Amygdala (tissue), 56 donors: ENCODE results near the gene TFCP2L1.
"Not testable (repeated sequence)": the region's sequence is repeated elsewhere in the genome, so short reads cannot be mapped to it uniquely, and the experiment has no call there.

ENCODE experiments used
- DNase-seq, 56 donors: peaks; one replicate each; lab custom pipeline; 2025; lab: John Stamatoyannopoulos, UW

The TFCP2L1 gene

DNA sequence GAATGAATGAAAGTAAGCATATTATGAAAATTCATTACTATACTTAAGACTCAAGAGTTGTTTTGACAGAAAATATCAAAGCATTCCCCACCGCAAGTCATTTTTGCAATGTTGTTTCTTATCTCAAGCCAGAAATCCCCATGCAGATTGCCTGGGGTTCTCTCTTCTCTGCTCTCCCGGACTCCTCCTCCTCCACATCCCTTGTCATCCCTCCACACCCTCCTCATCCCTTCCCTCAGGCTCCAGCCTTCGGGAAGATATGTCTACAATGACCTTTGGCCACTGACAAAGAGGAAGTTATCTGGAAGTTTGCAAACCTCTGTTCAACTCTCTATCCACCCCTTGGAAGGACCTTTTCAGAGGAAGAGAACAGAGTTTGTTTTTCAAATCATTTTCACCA lies 11.9 kb downstream of the TFCP2L1 start:
- no peak for DNase-seq

DNA sequence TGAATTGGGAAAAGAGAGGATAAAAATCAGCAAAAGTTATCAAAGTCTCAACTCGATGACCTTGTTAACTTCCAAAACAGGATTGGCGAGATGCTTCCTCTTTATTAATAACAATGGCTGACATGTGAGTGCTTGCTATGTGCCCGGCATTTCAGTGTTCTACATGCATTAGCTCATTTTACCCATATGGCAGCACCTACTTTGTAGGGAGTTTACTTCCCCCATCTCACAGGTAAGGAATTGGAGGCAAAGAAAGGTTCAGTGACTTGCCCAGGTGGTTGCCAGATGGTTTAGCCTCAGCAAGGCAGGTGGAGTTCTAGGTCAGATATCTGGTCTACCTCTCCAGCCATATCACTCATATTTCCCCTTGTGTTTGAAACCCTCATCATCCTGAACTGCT lies 12.4 kb downstream of the TFCP2L1 start:
- DNase-seq: no peak

DNA sequence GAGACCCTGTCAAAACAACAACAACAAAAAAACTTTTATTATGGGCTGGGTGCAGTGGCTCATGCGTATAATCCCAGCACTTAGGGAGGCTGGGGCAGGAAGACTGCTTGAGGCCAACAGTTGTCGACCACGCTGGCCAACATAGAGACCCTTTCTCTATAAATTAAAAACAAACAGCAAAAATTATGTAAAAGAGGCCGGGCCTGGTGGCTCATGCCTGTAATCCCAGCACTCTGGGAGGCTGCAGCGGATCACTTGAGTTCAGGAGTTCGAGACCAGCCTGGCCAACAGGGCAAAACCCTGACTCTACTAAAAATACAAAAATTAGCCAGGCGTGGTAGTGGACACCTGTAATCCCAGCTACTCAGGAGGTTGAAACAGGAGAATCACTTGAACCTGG lies 15.6 kb downstream of the TFCP2L1 start:
- DNase-seq: not testable (repeated sequence)

GRCh38 chr2:121266543-121267106 lies 18.4 kb downstream of the TFCP2L1 start:
- DNase-seq: no peak

- no peak for DNase-seq
These were observed 20.8 kb downstream of the TFCP2L1 start for GRCh38 chr2:121263996-121264715.

DNA sequence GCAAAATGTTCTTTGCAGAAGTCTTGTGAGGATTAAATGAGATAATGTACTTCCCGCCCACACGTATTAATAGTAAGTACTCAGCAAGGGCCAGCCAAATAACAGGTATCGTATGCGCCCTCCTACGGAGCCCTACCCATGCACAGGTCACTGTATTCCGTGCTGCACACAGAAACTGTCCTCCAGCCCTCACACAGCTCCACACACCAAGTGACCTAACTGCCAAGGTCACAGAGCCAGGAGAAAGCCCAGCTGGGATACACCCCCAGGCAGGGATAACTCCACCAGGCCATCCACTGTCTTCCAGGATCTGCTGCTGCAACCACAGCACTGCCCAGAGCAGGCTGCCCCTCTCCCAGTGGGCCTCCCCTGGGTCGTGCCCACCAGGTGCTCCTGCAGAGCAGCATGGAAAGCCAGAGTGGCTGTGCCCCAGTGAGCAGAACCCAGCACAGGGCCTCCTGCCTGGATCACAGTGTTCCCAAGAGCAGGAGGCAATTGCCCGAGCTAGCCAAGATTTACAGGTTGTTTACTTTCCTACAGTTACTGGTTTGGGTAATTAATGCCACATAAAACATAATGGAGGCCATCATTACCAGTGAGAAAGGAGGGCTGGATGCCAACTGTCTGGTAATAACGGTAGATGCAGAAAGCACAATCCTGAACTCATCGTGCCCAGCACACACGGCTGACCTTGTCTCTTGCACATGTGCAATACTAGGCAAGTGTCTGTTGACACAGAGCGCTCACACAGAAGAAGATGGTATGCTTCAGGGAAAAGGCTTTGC lies 24.4 kb downstream of the TFCP2L1 start:
- no peak for DNase-seq

DNA sequence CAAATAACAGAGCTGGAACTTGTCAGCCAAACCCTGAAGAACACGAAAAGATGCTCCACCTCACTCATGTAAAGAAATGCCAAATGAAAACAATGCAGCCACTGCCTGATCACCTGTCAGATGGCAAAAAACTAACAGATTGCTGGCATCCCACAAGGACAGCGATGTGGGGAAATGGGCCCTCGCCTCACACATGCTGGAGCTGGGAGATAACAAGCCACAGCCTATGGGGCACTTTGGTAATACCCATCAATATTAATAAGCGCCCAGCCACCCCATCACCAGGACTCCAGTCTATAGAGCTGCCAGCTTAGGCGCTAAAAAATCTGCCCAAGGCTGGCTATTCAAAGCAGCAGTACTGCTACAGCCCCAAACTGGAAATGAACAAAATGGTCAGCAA lies 27.0 kb downstream of the TFCP2L1 start:
- no peak for DNase-seq

GRCh38 chr2:121257480-121257840 lies 27.5 kb downstream of the TFCP2L1 start:
- no peak for DNase-seq

- no peak for DNase-seq
These were observed 28.1 kb downstream of the TFCP2L1 start for GRCh38 chr2:121256720-121257479.

DNA sequence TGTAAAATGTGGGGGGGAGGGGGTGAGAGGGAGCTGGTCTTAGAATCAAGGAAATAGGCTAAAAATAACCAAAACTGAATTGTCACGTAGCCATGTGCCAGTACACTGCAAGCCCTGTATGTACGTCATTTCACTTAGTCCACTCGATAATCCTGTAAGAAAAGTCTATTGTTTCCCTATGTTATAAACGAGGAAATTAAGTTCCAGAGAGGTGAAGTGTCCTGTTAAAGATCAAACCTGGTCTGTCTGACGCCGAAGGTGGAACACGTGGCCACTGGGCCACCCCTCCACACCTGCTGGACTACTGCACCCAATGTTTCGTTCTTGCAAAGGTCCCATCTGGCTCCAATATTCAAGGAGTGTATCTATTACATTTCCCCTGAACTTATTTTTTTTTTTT lies 29.6 kb downstream of the TFCP2L1 start:
- DNase-seq: no peak

DNA sequence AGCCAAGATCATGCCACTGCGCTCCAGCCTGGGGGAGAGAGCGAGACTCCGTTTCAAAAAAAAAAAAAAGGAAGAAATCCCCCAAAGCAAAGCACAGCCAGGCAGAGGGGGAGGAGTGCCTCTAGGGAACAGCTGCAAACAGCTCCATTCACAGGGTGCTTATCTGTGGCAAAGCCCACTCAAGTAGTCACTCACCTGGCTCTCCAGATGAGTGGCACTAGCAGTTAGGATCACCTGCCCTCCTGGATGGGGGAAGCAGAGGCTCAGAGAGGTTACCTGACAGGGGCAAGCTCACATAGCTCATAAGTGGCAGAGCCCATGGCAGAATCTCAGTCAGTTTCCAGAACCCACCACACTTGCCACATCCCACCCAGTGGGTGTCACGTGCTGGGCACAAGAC lies 30.3 kb downstream of the TFCP2L1 start:
- no peak for DNase-seq

DNA sequence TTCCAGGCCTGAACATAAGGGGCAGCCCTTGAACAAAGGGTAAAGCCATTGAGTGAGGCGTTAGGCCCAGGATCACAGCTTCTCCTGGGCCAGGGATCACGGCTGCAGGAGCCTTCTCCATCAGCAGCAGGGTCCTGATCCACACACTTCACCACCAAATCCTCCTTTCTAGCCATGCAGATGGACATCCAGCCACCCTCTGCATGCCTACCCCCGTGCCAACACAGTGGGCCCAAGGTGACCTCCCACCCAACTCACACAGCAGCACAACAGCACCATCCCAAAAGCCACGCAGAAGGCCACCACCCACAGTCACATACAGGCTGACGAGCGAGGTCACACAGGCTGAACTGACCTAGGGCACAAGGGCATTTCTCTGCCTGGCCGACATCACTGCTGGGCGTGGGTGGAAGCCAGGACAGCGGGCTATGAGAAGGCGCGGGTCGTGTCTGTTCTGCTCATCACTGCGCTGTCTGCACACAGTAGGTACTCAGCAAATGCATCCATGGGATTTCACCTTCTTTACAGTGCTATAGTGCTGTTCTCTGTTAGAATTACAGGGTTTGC lies 31.2 kb downstream of the TFCP2L1 start:
- no peak for DNase-seq

GRCh38 chr2:121253021-121253673 lies 31.9 kb downstream of the TFCP2L1 start:
- no peak for DNase-seq

- no peak for DNase-seq
These were observed 33.5 kb downstream of the TFCP2L1 start for GRCh38 chr2:121251497-121251896.

GRCh38 chr2:121248766-121249343 lies 36.1 kb downstream of the TFCP2L1 start:
- no peak for DNase-seq

DNA sequence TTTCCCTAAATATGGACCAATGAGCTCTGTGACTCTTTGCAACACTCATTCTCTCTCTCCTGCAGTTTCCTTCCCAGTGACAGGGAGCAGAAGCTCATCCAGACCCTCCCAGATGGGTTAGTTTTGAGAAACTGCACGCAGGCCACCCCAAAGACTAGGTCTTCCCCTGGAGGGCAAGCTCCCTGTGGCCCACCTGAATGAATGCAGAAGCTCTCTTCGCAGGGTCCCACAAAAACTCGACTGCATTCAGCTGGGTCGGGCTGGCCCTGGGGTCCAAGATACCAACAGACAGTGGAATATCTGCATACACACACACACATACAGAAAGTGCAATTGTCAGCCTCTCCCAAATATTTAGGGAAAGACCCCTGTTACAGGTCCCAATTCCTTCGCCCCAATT lies 37.0 kb downstream of the TFCP2L1 start:
- no peak for DNase-seq

GRCh38 chr2:121247534-121247933 lies 37.5 kb downstream of the TFCP2L1 start:
- DNase-seq: no peak

- DNase-seq: no peak
These were observed 38.2 kb downstream of the TFCP2L1 start for GRCh38 chr2:121246704-121247255.

GRCh38 chr2:121245913-121246312 lies 39.1 kb downstream of the TFCP2L1 start:
- no peak for DNase-seq
